ENCODE results near the gene KIAA0586.

KIAA0586 gene

GRCh38 chr14:58598028-58598803 lies 170.7 kb downstream of the KIAA0586 start:
- Histone ChIP-seq H3K4me1 (ENCODE audit: low read length) (0 out of 2 replicates have a peak, but pooled peaks cover 6% of the 10 kb centered on the region), H3K4me2 (ENCODE audit: low read length) (no peak overlapping the region)

DNA sequence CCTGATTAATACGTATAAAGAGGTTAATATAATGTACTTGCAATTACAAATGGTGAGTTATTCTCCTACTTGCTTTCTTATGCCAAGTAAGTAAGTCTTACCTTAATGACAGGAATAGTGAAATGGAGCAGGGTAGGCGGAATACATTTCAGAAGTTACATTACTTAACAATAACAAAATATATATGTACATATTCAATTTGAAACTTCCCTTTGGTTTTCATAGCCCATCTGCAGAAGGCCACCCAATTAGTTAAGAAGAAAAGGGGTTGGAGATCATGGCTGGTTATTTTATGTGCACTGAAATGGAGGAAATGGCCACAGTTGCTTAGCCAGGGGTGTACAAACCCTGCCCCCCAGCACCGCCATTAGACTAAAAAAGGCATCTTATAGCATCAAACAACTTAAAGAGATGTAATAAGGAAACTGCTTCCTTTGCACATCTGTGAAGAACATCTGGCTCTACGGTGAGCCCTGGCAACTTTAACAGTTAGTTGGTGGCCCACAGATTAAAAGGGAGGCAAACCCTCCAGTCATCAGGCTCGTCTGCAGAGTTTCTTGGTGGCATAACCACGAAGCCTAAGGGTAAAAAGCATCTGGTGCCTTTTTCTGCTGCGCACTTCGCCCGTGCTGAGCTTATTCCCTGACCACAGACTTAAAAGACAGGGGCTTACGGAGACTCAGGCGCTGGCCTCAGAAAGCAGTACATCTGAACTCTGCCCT lies 171.4 kb downstream of the KIAA0586 start:
- Histone ChIP-seq H3K9me3 (ENCODE audit: insufficient read depth, low read length) (no peaks in the 10 kb centered on the region), H3K4me3 (ENCODE audit: low read length) (no peak overlapping the region), H3K9ac (ENCODE audit: low read length) (no peak overlapping the region), H3K4me2 (ENCODE audit: low read length) (no peak overlapping the region), H3K27ac (ENCODE audit: low read length) (no peak overlapping the region), H3K79me2 (ENCODE audit: low read length) (no peaks in the 10 kb centered on the region), H3K27me3 (ENCODE audit: low read depth, low read length) (no peaks in the 10 kb centered on the region), H3K4me1 (ENCODE audit: low read length) (0 out of 2 replicates have a peak, but pooled peaks cover 6% of the 10 kb centered on the region), H3K36me3 (replicated peaks; ENCODE audit: low read depth, low read length) (no peaks in the 10 kb centered on the region), H2AFZ (ENCODE audit: low read depth, low read length) (0 out of 2 replicates have a peak overlapping the region, but pooled peaks have one; percentile 0), H4K20me1 (ENCODE audit: insufficient read depth, low read length) (no peaks in the 10 kb centered on the region)
- no peak for TF ChIP-seq EZH2phosphoT487 (IDR thresholded peaks at IDR 0.05; ENCODE audit: low read depth)
- TF ChIP-seq, protein P1, sequence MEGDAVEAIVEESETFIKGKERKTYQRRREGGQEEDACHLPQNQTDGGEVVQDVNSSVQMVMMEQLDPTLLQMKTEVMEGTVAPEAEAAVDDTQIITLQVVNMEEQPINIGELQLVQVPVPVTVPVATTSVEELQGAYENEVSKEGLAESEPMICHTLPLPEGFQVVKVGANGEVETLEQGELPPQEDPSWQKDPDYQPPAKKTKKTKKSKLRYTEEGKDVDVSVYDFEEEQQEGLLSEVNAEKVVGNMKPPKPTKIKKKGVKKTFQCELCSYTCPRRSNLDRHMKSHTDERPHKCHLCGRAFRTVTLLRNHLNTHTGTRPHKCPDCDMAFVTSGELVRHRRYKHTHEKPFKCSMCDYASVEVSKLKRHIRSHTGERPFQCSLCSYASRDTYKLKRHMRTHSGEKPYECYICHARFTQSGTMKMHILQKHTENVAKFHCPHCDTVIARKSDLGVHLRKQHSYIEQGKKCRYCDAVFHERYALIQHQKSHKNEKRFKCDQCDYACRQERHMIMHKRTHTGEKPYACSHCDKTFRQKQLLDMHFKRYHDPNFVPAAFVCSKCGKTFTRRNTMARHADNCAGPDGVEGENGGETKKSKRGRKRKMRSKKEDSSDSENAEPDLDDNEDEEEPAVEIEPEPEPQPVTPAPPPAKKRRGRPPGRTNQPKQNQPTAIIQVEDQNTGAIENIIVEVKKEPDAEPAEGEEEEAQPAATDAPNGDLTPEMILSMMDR (IDR thresholded peaks at IDR 0.05; ENCODE audit: low read depth, low read length): no peak

More at GRCh38 chr14:58598028-58598803, 170.7 kb downstream of the KIAA0586 start:
- no peak overlapping the region for H3K9ac ChIP-seq (ENCODE audit: low read length)
- H3K36me3 ChIP-seq (replicated peaks; ENCODE audit: low read depth, low read length): no peaks in the 10 kb centered on the region
- no peaks in the 10 kb centered on the region for H3K27me3 ChIP-seq (ENCODE audit: low read depth, low read length)
- no peak overlapping the region for H3K4me3 ChIP-seq (ENCODE audit: low read length)
- H4K20me1 ChIP-seq (ENCODE audit: insufficient read depth, low read length): no peaks in the 10 kb centered on the region
- no peaks in the 10 kb centered on the region for H3K79me2 ChIP-seq (ENCODE audit: low read length)
- no peak overlapping the region for H2AFZ ChIP-seq (ENCODE audit: low read depth, low read length)
- H3K9me3 ChIP-seq (ENCODE audit: insufficient read depth, low read length): no peaks in the 10 kb centered on the region
- H3K27ac ChIP-seq (ENCODE audit: low read length): no peak overlapping the region
- TF ChIP-seq, protein P1 (IDR thresholded peaks at IDR 0.05; ENCODE audit: low read depth, low read length): no peak

DNA sequence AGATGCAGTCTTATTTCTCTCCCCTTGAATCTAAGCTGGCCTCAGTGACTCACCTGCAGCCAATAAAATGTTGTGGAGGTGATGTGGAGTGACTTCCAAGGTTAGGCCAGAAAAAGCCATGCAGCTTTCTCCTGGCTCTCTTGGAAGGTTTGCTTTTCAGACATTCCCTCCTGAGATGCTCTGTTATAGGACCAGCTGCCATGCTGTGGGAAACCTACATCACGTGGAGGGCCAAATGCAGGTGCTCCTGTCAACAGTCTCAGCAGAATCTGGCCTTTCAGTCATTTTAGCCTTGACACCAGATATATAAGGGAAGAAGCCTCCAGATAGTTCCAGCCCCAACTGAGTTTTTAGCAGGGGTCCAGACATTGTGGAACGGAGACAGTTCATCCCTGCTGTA lies 172.2 kb downstream of the KIAA0586 start:
- Histone ChIP-seq H3K36me3 (replicated peaks; ENCODE audit: low read depth, low read length) (no peaks in the 10 kb centered on the region), H3K9ac (ENCODE audit: low read length) (no peak overlapping the region), H3K27ac (ENCODE audit: low read length) (no peak overlapping the region), H3K27me3 (ENCODE audit: low read depth, low read length) (no peaks in the 10 kb centered on the region), H3K4me1 (ENCODE audit: low read length) (0 out of 2 replicates have a peak, but pooled peaks cover 6% of the 10 kb centered on the region), H3K4me2 (ENCODE audit: low read length) (no peak overlapping the region), H3K4me3 (ENCODE audit: low read length) (no peak overlapping the region), H2AFZ (ENCODE audit: low read depth, low read length) (0 out of 2 replicates have a peak overlapping the region, but pooled peaks have one; percentile 0), H3K79me2 (ENCODE audit: low read length) (no peaks in the 10 kb centered on the region), H3K9me3 (ENCODE audit: insufficient read depth, low read length) (no peaks in the 10 kb centered on the region), H4K20me1 (ENCODE audit: insufficient read depth, low read length) (no peaks in the 10 kb centered on the region)
- TF ChIP-seq, protein P1 (IDR thresholded peaks at IDR 0.05; ENCODE audit: low read depth, low read length): no peak
- no peak for TF ChIP-seq EZH2phosphoT487 (IDR thresholded peaks at IDR 0.05; ENCODE audit: low read depth)
